SKM-1 treated with dmso at 0.1 percent for 144 hours (cell line): ENCODE measurements around the gene SPP1.

Experiments
- DNase-seq: peaks from one replicate; lab custom pipeline; 2025; ENCODE audit not compliant: unreplicated experiment; lab: John Stamatoyannopoulos, UW

The SPP1 gene

GRCh38 chr4:87953826-87954225 lies 21.7 kb upstream of the SPP1 start:
- DNase-seq: no peak

GRCh38 chr4:87956501-87956900 lies 19.0 kb upstream of the SPP1 start:
- DNase-seq: no peak

GRCh38 chr4:87957061-87957460 lies 18.5 kb upstream of the SPP1 start:
- no peak for DNase-seq

GRCh38 chr4:87961993-87962392 lies 13.5 kb upstream of the SPP1 start:
- DNase-seq: no peak

- no peak for DNase-seq
These were observed 12.9 kb upstream of the SPP1 start for GRCh38 chr4:87962398-87963146.

- DNase-seq: no peak
These were observed 10.0 kb upstream of the SPP1 start for GRCh38 chr4:87965501-87965975.

GRCh38 chr4:87966095-87966496 lies 9.4 kb upstream of the SPP1 start:
- no peak for DNase-seq

- DNase-seq: no peak
These were observed 8.3 kb upstream of the SPP1 start for GRCh38 chr4:87967193-87967592.

GRCh38 chr4:87970121-87970520 lies 5.4 kb upstream of the SPP1 start:
- no peak for DNase-seq

GRCh38 chr4:87971866-87972265 lies 3.6 kb upstream of the SPP1 start:
- DNase-seq: no peak

GRCh38 chr4:87973283-87974169 lies 2.0 kb upstream of the SPP1 start:
- peak; percentile 49 for DNase-seq

GRCh38 chr4:87974856-87975462 lies 555 bp upstream of the SPP1 start:
- DNase-seq: peak; percentile 12

- DNase-seq: no peak
These were observed 2.2 kb downstream of the SPP1 start for GRCh38 chr4:87977521-87978278.

- DNase-seq: no peak
These were observed 3.2 kb downstream of the SPP1 start for GRCh38 chr4:87978681-87979080.

GRCh38 chr4:87979810-87980209 lies 4.3 kb downstream of the SPP1 start:
- DNase-seq: no peak

GRCh38 chr4:87981486-87981885 lies 6.0 kb downstream of the SPP1 start:
- DNase-seq: no peak

- DNase-seq: no peak
These were observed 6.5 kb downstream of the SPP1 start for GRCh38 chr4:87982036-87982435.

GRCh38 chr4:87982446-87983010 lies 7.0 kb downstream of the SPP1 start:
- no peak for DNase-seq

GRCh38 chr4:87983996-87984395 lies 8.5 kb downstream of the SPP1 start:
- no peak for DNase-seq

GRCh38 chr4:87985097-87985886 lies 9.8 kb downstream of the SPP1 start:
- DNase-seq: peak; percentile 50
